ENCODE measurements around the gene GPR89B. TPM values are rescaled to one million over a fixed set of nuclear protein-coding genes. Genes with fewer than 3 reads are reported as not detected.
"Not testable (repeated sequence)": the region's sequence is repeated elsewhere in the genome, so short reads cannot be mapped to it uniquely, and the experiment has no call there.

Gene GPR89B
- total RNA-seq, 1 donor from 2014 or later, result 13.5 TPM

DNA sequence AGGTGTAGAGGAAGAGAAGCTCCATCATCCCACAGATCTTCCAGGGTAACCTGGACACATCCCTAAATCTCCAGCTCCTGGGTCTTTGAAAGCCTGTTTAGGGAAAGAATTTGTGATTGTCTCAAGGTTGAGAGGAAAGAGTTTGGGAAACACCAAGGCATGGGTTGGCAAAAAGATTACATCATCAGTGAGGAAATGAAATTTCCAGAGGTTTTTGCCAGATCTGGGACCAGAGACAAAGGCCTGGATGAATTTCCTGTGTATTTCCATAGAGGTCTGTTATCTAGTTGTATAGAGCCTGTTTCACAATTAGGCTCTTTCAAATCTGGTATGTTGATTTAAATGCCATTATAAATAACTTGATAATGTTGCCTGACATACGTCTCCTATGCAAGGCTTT, 82.3 kb downstream of the GPR89B start:
- H3K36me3 Mint-ChIP-seq (ENCODE audit: low read depth, unreplicated experiment), result peaks cover 3% of the 10 kb centered on the region
- H3K9me3 Mint-ChIP-seq (ENCODE audit: unreplicated experiment), result no peaks in the 10 kb centered on the region
- TF ChIP-seq, protein P1, sequence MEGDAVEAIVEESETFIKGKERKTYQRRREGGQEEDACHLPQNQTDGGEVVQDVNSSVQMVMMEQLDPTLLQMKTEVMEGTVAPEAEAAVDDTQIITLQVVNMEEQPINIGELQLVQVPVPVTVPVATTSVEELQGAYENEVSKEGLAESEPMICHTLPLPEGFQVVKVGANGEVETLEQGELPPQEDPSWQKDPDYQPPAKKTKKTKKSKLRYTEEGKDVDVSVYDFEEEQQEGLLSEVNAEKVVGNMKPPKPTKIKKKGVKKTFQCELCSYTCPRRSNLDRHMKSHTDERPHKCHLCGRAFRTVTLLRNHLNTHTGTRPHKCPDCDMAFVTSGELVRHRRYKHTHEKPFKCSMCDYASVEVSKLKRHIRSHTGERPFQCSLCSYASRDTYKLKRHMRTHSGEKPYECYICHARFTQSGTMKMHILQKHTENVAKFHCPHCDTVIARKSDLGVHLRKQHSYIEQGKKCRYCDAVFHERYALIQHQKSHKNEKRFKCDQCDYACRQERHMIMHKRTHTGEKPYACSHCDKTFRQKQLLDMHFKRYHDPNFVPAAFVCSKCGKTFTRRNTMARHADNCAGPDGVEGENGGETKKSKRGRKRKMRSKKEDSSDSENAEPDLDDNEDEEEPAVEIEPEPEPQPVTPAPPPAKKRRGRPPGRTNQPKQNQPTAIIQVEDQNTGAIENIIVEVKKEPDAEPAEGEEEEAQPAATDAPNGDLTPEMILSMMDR (IDR thresholded peaks at IDR 0.05; ENCODE audit: unreplicated experiment), result no peak
- no peak overlapping the region for H3K4me3 Mint-ChIP-seq (ENCODE audit: unreplicated experiment)
- H3K27me3 Mint-ChIP-seq (ENCODE audit: unreplicated experiment), result peaks cover 4% of the 10 kb centered on the region
- peaks cover 29% of the 10 kb centered on the region for H3K4me1 Mint-ChIP-seq (ENCODE audit: unreplicated experiment)
- no peak for DNase-seq (ENCODE audit: low spot score)
- H3K27ac Mint-ChIP-seq (ENCODE audit: unreplicated experiment), result peak overlapping the region; percentile 70

DNA sequence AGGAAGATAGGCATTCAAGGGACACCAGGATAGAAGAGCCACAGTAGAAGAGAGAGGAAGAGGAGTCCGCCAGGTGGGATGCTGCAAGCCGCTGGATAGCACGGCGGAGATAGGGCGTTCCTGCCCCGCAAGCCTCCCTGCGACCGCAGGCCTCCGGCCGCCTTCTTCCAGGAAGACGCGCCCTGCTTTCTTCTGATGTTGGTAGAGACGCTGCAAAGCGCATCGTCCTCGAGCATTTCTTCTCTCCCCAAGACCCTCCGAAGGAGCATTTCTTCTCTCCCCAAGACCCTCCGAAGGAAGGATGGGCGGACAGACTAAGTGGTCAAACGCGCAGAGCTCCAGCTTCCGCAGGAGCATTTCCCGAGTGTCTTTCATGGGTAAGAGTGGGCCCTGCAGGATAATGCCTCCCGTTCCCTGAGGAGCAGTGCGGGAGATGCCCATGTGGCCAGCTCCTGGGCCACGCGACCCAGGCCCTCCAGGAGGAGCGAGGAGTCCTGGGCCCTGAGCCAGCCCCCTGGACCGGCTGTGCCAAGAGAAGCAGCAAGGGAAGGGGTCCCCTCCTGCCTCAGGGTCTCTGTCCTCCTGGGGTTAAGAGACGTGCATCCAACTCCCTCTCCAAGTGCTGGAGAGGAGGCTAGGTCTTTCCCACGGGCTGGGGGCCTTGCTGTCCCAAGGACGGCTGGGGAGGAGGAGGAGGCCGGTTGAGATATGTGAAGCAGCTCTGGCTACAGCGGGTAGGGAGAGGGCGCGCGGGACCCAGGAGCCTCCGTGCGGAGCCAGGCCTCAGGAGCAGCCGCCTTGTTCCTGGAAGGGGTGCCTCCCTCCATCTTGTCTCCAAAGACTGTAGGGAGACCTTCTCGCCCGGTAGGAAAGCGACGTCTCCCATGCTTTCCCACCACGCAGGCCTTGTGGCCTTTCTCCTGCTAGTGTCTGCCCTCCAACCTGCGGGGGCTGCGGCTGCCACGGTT, 85.2 kb downstream of the GPR89B start:
- H3K36me3 Mint-ChIP-seq (ENCODE audit: low read depth, unreplicated experiment); H3K27me3 Mint-ChIP-seq (ENCODE audit: unreplicated experiment); H3K9me3 Mint-ChIP-seq (ENCODE audit: unreplicated experiment): not testable (repeated sequence)
- peaks cover 29% of the 10 kb centered on the region for H3K4me1 Mint-ChIP-seq (ENCODE audit: unreplicated experiment)
- H3K27ac Mint-ChIP-seq (ENCODE audit: unreplicated experiment), result peak overlapping the region; percentile 38
- peak overlapping the region; percentile 87 for H3K4me3 Mint-ChIP-seq (ENCODE audit: unreplicated experiment)
- DNase-seq (ENCODE audit: low spot score), result peak; percentile 16

DNA sequence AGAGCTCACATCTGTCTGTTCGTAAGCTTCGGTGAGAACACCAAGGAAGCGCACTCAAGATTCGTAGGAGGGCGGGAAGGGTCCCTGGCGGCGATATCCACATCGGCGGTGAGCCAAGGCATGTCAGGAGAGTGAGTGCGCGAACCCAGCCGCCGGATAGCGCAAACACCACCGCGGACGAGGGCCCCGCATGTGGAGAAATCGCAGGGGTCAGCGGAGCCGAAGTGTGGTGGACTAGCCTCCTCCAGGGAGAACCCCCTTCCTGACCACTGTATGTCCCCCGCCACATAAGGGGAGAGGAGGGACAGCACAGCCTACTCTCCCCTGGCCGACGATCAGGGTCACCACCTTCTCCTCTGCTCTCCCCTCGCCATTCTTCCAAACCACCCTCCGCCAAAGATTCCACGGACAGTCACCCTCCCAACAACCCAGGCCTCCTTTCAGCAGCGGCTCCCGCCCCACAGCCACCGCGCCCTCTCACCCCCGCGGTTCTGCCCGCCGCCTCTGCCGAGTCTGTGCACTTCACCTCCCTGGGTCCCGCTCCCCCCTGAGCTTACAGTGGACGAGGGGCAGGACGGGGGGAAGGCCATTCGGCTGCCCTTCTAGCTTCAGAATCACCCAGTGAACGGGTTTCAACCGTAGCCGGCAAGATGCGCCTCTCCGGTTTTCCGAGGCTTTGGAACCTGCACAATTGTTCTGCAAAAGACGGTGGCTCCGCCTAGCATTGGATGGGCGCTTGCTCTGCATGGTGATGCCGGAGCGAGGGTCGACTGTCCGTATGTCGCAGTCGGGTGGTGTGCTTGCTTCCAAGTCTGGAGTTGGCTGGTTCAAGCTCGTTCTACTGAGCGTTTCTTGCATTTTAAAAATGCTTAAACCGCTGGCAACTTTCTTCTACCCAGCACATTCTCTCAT, 86.3 kb downstream of the GPR89B start:
- H3K27ac Mint-ChIP-seq (ENCODE audit: unreplicated experiment); H3K27me3 Mint-ChIP-seq (ENCODE audit: unreplicated experiment); H3K9me3 Mint-ChIP-seq (ENCODE audit: unreplicated experiment); H3K36me3 Mint-ChIP-seq (ENCODE audit: low read depth, unreplicated experiment); H3K4me3 Mint-ChIP-seq (ENCODE audit: unreplicated experiment): not testable (repeated sequence)
- peaks cover 29% of the 10 kb centered on the region for H3K4me1 Mint-ChIP-seq (ENCODE audit: unreplicated experiment)
- DNase-seq (ENCODE audit: low spot score), result peak; percentile 9

DNA sequence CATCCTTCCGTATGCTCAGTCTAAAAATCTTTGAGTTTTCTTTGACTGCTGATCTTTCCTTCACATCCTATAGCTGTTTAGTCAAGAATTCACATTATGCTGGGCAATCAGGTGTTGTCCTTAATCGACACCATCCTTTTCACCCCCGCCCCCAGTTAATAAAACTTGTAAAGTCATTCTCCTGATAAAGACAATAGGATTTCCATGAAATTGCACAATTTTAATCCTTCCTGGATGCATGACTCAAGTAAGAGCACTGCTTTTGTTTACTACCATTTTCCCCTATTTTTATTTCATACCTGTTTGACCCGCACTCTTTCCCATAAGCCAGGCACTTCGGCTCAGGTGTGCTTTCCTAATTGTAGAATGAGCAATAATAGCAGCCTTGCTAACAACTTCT, 96.7 kb downstream of the GPR89B start:
- not testable (repeated sequence) for H3K36me3 Mint-ChIP-seq (ENCODE audit: low read depth, unreplicated experiment)

DNA sequence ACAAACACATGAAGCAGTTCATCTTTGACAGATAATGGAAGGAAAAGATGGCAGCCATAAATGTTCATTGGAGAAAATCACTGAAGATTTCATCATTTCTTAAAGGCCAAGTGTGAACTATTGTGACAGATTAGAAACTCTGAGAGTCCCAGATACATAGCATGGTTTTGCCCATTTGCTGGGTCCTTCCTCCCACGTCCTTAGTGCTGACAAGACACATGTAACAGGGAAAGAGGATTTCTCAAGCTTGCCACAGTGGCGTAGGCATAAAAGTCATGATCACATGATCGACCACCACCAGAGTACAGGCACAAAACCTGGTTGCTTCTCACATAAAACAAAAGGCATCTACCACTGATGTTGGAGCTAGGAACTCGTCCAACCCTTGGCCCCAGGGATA, 98.8 kb downstream of the GPR89B start:
- H3K27me3 Mint-ChIP-seq (ENCODE audit: unreplicated experiment); H3K27ac Mint-ChIP-seq (ENCODE audit: unreplicated experiment); H3K4me1 Mint-ChIP-seq (ENCODE audit: unreplicated experiment); H3K36me3 Mint-ChIP-seq (ENCODE audit: low read depth, unreplicated experiment); H3K4me3 Mint-ChIP-seq (ENCODE audit: unreplicated experiment); H3K9me3 Mint-ChIP-seq (ENCODE audit: unreplicated experiment); DNase-seq (ENCODE audit: low spot score): not testable (repeated sequence)

More for the DNA sequence above, 96.7 kb downstream of the GPR89B start:
- H3K27ac Mint-ChIP-seq (ENCODE audit: unreplicated experiment); H3K27me3 Mint-ChIP-seq (ENCODE audit: unreplicated experiment); H3K9me3 Mint-ChIP-seq (ENCODE audit: unreplicated experiment); DNase-seq (ENCODE audit: low spot score); H3K4me1 Mint-ChIP-seq (ENCODE audit: unreplicated experiment); H3K4me3 Mint-ChIP-seq (ENCODE audit: unreplicated experiment): not testable (repeated sequence)

DNA sequence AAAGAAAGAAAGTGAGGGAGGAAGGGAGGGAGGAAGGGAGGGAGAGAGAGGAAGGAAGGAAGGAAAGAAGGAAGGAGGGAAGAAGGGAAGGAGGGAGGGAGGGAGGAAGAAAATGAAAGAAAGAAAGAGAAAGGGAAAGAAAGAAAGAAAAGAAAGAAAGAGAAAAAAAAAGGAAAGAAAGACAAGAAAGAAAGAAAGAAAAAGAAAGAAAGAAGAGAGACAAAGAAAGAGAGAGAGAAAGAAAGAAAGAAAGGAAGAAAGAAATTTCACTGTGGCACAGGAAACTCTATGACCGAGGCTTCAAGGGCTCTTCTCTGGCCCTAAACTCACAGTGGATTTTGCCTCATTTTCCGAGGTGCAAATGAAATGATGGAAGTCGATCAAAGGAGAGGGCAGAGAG, 104.0 kb downstream of the GPR89B start:
- not testable (repeated sequence) for H3K4me1 Mint-ChIP-seq (ENCODE audit: unreplicated experiment); DNase-seq (ENCODE audit: low spot score); H3K9me3 Mint-ChIP-seq (ENCODE audit: unreplicated experiment); H3K36me3 Mint-ChIP-seq (ENCODE audit: low read depth, unreplicated experiment); H3K27me3 Mint-ChIP-seq (ENCODE audit: unreplicated experiment)
- H3K27ac Mint-ChIP-seq (ENCODE audit: unreplicated experiment), result peak overlapping the region; percentile 39
- peak overlapping the region; percentile 6 for H3K4me3 Mint-ChIP-seq (ENCODE audit: unreplicated experiment)

DNA sequence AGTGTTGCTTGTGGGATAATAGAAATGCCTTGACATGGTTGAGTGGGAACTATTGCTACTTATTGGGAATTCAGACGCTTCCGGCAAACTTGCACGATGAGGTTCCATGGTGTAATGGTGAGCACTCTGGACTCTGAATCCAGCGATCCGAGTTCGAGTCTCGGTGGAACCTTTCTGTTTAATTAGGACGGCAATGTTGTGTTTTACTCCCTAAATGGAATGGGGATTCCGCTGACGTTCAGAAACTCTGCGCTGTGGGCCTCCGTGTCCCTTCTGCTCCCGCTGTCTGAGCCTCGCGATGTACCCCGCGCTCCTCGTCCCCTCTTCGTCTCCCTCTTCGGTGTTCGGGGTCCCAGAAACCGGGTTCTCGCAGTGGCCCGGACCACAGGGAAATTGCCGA, 104.5 kb downstream of the GPR89B start:
- H3K4me1 Mint-ChIP-seq (ENCODE audit: unreplicated experiment); H3K27ac Mint-ChIP-seq (ENCODE audit: unreplicated experiment); H3K27me3 Mint-ChIP-seq (ENCODE audit: unreplicated experiment); H3K4me3 Mint-ChIP-seq (ENCODE audit: unreplicated experiment); DNase-seq (ENCODE audit: low spot score); H3K36me3 Mint-ChIP-seq (ENCODE audit: low read depth, unreplicated experiment); H3K9me3 Mint-ChIP-seq (ENCODE audit: unreplicated experiment): not testable (repeated sequence)

DNA sequence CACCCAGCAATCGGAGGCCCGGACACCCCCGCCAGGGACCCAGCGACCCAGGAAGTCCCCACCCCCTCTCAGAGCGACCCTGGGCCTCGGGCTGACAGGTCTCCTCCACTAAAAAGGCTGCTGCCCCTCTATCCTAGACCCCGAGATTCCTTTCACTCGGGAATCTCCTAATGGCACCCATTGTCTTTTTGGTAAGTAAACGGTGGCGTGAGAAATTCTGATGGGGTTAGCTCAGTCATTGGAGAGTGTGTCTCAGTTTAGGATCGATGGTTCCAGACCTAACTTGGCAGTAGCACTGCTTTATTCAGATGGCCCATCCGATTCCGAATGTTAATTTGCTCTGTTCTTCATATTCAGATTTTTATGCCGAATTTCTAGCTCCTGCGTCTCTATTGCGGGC, 104.9 kb downstream of the GPR89B start:
- not testable (repeated sequence) for H3K9me3 Mint-ChIP-seq (ENCODE audit: unreplicated experiment); H3K4me1 Mint-ChIP-seq (ENCODE audit: unreplicated experiment); H3K27ac Mint-ChIP-seq (ENCODE audit: unreplicated experiment); H3K4me3 Mint-ChIP-seq (ENCODE audit: unreplicated experiment); H3K27me3 Mint-ChIP-seq (ENCODE audit: unreplicated experiment); DNase-seq (ENCODE audit: low spot score); H3K36me3 Mint-ChIP-seq (ENCODE audit: low read depth, unreplicated experiment)

DNA sequence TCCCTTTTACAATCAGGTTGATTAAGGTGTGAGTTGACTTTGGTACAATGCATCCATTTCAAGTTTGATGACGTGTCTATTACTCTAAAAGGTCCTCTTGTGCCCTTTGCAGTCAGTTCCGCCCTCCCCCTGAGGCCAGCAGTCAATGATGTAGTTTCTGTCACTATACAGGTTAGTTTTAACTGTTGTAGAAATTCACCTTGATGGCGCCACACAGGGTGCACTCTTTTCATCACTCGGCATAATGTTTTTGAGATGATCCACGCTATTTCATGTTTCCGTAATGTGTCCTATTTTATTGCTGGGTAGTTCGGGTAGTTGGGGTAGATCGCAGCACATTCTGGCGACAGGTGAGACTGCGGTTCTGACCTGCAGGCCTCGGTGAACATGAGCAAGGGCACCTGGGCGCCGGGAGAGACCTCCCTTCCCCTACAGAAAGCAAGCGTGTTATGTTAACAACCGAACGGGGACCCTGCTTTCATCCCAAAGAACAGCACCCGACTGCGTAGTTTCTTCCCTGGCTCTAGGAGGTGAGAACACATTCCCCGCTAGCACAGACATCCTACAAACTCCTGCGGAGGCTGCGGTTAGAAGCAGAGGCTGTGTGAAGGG, 109.7 kb downstream of the GPR89B start:
- peak overlapping the region; percentile 86 for H3K4me3 Mint-ChIP-seq (ENCODE audit: unreplicated experiment)
- H3K27ac Mint-ChIP-seq (ENCODE audit: unreplicated experiment), result peak overlapping the region; percentile 94
- H3K36me3 Mint-ChIP-seq (ENCODE audit: low read depth, unreplicated experiment); H3K27me3 Mint-ChIP-seq (ENCODE audit: unreplicated experiment); H3K9me3 Mint-ChIP-seq (ENCODE audit: unreplicated experiment); DNase-seq (ENCODE audit: low spot score); H3K4me1 Mint-ChIP-seq (ENCODE audit: unreplicated experiment): not testable (repeated sequence)

DNA sequence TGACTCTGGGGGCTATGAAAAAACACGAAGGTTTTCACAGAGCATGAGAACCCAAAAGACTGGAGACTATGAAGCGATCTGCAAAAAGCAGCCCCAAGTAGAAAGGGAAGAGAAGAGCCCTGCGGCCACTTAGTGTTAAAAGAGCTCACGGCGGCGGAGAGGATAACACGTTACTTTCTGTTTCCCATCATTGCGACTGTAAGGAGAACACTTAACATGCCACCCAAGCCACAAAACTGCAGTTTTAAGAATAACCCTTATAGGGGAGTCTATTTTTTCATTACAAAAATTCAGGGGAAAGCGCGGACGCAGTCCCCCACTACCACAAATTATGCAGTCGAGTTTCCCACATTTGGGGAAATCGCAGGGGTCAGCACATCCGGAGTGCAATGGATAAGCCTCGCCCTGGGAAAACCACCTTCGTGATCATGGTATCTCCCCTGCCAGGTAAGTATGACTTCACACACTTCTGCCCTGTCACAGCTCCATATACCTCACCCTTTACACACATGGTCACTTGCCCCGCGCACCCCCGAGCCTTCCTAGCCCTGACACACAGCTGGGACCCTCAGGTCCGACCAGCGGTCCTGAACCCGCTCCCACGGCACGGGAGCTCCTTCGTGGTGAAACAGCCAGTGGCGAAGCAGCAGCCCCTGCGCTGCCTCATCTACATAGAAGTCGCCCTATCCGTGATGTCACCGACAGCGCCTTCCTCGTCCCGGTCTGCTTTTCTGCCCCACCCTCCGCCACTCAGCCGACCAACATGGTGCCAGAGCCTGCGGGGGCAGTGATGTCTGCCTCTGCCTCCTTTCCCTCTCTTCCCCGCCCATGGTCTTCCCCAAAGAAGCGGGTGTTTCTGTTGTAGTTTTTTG, 110.5 kb downstream of the GPR89B start:
- H3K27me3 Mint-ChIP-seq (ENCODE audit: unreplicated experiment); H3K36me3 Mint-ChIP-seq (ENCODE audit: low read depth, unreplicated experiment); H3K9me3 Mint-ChIP-seq (ENCODE audit: unreplicated experiment); H3K4me1 Mint-ChIP-seq (ENCODE audit: unreplicated experiment): not testable (repeated sequence)
- peak; percentile 43 for DNase-seq (ENCODE audit: low spot score)
- Mint-ChIP-seq H3K27ac (ENCODE audit: unreplicated experiment) (peak overlapping the region; percentile 94), H3K4me3 (ENCODE audit: unreplicated experiment) (peak overlapping the region; percentile 86)
